Endothelial cell of umbilical vein (primary cell): ENCODE results near the gene MDP1. TPM values are rescaled to one million over a fixed set of nuclear protein-coding genes. Genes with fewer than 3 reads are reported as not detected.

ENCODE experiments used
- BruUV-seq: library from RNA; stranded (reverse); fragments of 400-500 nt; replicated peaks from 2 replicates; lab custom pipeline; 2021; lab: Mats Ljungman, UMichigan
- CTCF ChIA-PET: fragments of 300-600, 350-600 bp; sonication (Branson Sonifier 250); formaldehyde crosslinking; loops from one replicate; lab custom pipeline; 2021; ENCODE audit warnings: antibody characterized with exemption, inconsistent platforms; lab: Charles Lee
- POLR2A ChIA-PET: fragments of 300-600, 350-600 bp; sonication (Branson Sonifier 250); formaldehyde crosslinking; loops from one replicate; lab custom pipeline; 2021; ENCODE audit warnings: antibody characterized with exemption, inconsistent platforms; lab: Charles Lee
- DNase-seq: peaks from one replicate; pipeline ENCODE4 v3.0.0-alpha.2; 2011; ENCODE audit warnings: low read depth, low spot score
- FAIRE-seq: peaks from 2 replicates; lab custom pipeline; 2011; peaks lifted over from hg19 to GRCh38; lab: Jason Lieb, UNC
- H2AFZ ChIP-seq: 2 replicates; pipeline ENCODE4 v1.6.0; 2012; ENCODE audit warnings: low read depth, low read length, control low read depth, inconsistent platforms
- H3K27ac ChIP-seq: 2 replicates; pipeline ENCODE4 v1.5.1; 2011; ENCODE audit warnings: low read depth, mild to moderate bottlenecking, control low read depth, low read length, moderate library complexity; ENCODE audit not compliant: insufficient read depth
- H3K27me3 ChIP-seq, 2 experiments: 2 replicates each; pipeline versions ENCODE4 v1.6.0 to v1.6.1; 2011; ENCODE audit warnings: low read length in 2 of 2, mixed read lengths in 1 of 2; ENCODE audit not compliant: control insufficient read depth in 2 of 2, insufficient read depth in 2 of 2
- H3K36me3 ChIP-seq, 2 experiments: 2 replicates in 1 of 2; 3 replicates in 1 of 2; pipeline ENCODE4 v1.5.1; 2011; ENCODE audit warnings: low read length in 2 of 2, mild to moderate bottlenecking in 1 of 2, moderate library complexity in 1 of 2; ENCODE audit not compliant: control insufficient read depth in 2 of 2, insufficient read depth in 2 of 2; ENCODE audit errors: extremely low read depth in 1 of 2
- H3K4me1 ChIP-seq: 3 replicates; pipeline ENCODE4 v1.5.1; 2011; ENCODE audit warnings: mild to moderate bottlenecking, low read length; ENCODE audit not compliant: control insufficient read depth, insufficient read depth; ENCODE audit errors: extremely low read depth
- H3K4me2 ChIP-seq: 2 replicates; pipeline ENCODE4 v1.6.1; 2011; ENCODE audit warnings: low read length, control low read depth, mixed read lengths; ENCODE audit not compliant: insufficient read depth
- H3K4me3 ChIP-seq, 3 experiments: fragments of 200-600 bp in 1 of 3; sonication (generic), shearing (Covaris generic) in 1 of 3; replicated peaks in 1 of 3; 2 replicates each; pipeline ENCODE4 v1.5.1; 2011 to 2016; ENCODE audit warnings: control low read depth in 3 of 3, low read length in 3 of 3, mild to moderate bottlenecking in 2 of 3, inconsistent platforms in 1 of 3, low read depth in 1 of 3, moderate library complexity in 1 of 3; ENCODE audit not compliant: insufficient read depth in 1 of 3
- H3K79me2 ChIP-seq: 2 replicates; pipeline ENCODE4 v1.6.0; 2012; ENCODE audit warnings: low read length, inconsistent platforms; ENCODE audit not compliant: control insufficient read depth, insufficient read depth
- H3K9ac ChIP-seq: replicated peaks from 2 replicates; pipeline ENCODE3; 2011; ENCODE audit warnings: low read length, control low read depth; ENCODE audit not compliant: insufficient read depth; ENCODE audit errors: extremely low read depth
- H3K9me1 ChIP-seq: replicated peaks from 3 replicates; pipeline ENCODE4 v1.6.0; 2011; ENCODE audit warnings: mild to moderate bottlenecking, low read length; ENCODE audit not compliant: control insufficient read depth, insufficient read depth; ENCODE audit errors: extremely low read depth
- H3K9me3 ChIP-seq: replicated peaks from 2 replicates; pipeline ENCODE4 v1.5.1; 2012; ENCODE audit warnings: low read length, inconsistent platforms; ENCODE audit not compliant: control insufficient read depth, insufficient read depth
- H4K20me1 ChIP-seq: replicated peaks from 2 replicates; pipeline ENCODE3; 2011; ENCODE audit warnings: mild to moderate bottlenecking, low read length; ENCODE audit not compliant: control insufficient read depth, insufficient read depth; ENCODE audit errors: extremely low read depth
- CTCF ChIP-seq, 2 donors: IDR thresholded peaks; 1 replicate in 1 of 2; 2 replicates in 1 of 2; pipeline ENCODE4 v1.5.1; 2011; ENCODE audit warnings: low read length in 2 of 2, mild to moderate bottlenecking in 2 of 2, moderate library complexity in 2 of 2, control low read depth in 1 of 2, inconsistent platforms in 1 of 2, low read depth in 1 of 2; ENCODE audit not compliant: insufficient read depth in 1 of 2; ENCODE audit errors: extremely low read depth in 1 of 2
- EZH2 ChIP-seq: IDR thresholded peaks from 2 replicates; pipeline ENCODE4 v1.6.1; 2012; ENCODE audit warnings: borderline replicate concordance, low read depth, mild to moderate bottlenecking, moderate library complexity, low read length, inconsistent platforms; ENCODE audit not compliant: severe bottlenecking
- FOS ChIP-seq: IDR thresholded peaks from 2 replicates; pipeline ENCODE4 v1.6.1; 2011; ENCODE audit warnings: mild to moderate bottlenecking, low read length, moderate library complexity, borderline replicate concordance; ENCODE audit not compliant: insufficient read depth
- GATA2 ChIP-seq: IDR thresholded peaks from 2 replicates; pipeline ENCODE4 v1.7.0; 2011; ENCODE audit warnings: low read depth, mild to moderate bottlenecking, moderate library complexity, mixed read lengths, low read length; ENCODE audit not compliant: insufficient read length, insufficient read depth
- JUN ChIP-seq: IDR thresholded peaks from 2 replicates; pipeline ENCODE4 v1.6.1; 2011; ENCODE audit warnings: borderline replicate concordance, low read depth; ENCODE audit not compliant: insufficient read length, insufficient read depth
- MAX ChIP-seq: IDR thresholded peaks from 2 replicates; pipeline ENCODE4 v1.6.1; 2011; ENCODE audit not compliant: insufficient read depth, insufficient read length
- MYC ChIP-seq: IDR thresholded peaks from one replicate; pipeline ENCODE4 v1.6.1; 2011; ENCODE audit warnings: mild to moderate bottlenecking, low read depth, low read length
- POLR2A ChIP-seq: IDR thresholded peaks from 2 replicates; pipeline ENCODE4 v1.6.1; 2012; ENCODE audit warnings: low read depth, mild to moderate bottlenecking, control low read depth, low read length
- POLR2AphosphoS5 ChIP-seq: IDR thresholded peaks from 2 replicates; pipeline ENCODE4 v1.6.1; 2012; ENCODE audit warnings: low read depth, mild to moderate bottlenecking, control low read depth, low read length, moderate library complexity; ENCODE audit not compliant: insufficient read depth
- dilution Hi-C: fragments of 300-500 bp; cut with MboI; formaldehyde crosslinking; loops from one replicate; pipeline ENCODE4 v1.15.0; 2019; ENCODE audit warnings: low sequenced_read_pairs; ENCODE audit not compliant: extremely low pct_ligation_motif_present
- intact Hi-C: fragments of 100-400 bp; cut with micrococcal nuclease; formaldehyde crosslinking; loops from one replicate; pipeline ENCODE4 v1.10.0; 2022
- polyA plus RNA-seq, 4 experiments: library from polyadenylated mRNA; depleted of rRNA in 3 of 4; stranded (reverse) in 3 of 4; unstranded in 1 of 4; fragments of >200 nt; gene quantifications; 2 replicates each; pipeline versions ENCODE4 v1.2.1 to v1.2.3, GENCODE V29; 2011 to 2012; ENCODE audit warnings: missing spikeins in 1 of 4
- total RNA-seq: library from RNA; stranded (reverse); gene quantifications from 2 replicates; pipeline ENCODE4 v1.2.3, GENCODE V29; 2021

MDP1 gene
- total and polyA plus RNA-seq, 2 donors (not counting 3 experiments of a cell fraction or from before 2014, with no cell fraction given), result 8.1 to 22.7 TPM

DNA sequence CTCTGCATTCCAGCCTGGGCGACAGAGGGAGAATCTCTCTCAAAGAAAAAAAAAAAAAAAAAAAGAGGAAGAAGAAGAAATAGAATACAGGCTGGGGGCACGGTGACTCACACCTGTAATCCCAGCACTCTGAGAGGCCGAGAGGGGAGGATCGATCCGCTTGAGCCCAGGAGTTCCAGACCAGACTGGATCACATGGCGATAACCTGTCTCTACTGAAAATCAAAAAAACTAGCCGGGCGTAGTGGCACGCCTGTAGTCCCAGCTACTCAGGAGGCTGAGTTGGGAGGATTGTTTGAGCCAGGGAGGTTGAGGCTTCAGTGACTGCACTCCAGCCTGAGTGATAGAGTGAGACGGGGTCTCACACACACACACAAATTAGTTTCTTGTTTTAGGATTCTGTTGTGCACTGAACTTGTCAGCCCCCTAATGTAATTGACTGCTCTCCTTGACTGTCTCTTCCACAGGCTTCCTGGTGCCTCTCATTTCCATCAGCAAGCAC is 27.5 kb upstream of the MDP1 start:
- ChIA-PET POLR2A (interaction anchor here (0.7 to 2.3 kb wide), 7 partner anchors 19 to 56 kb away, joined by 3 to 19 read pairs (median 8); partner anchors contain the start of genes CHMP4A, DHRS1, MDP1 and NOP9), CTCF (interaction anchor here (0.6 to 13.0 kb wide), 22 partner anchors 9 to 193 kb away, joined by 3 to 199 read pairs (median 12); partner anchors contain the start of genes CHMP4A, CIDEB, DHRS1 and GMPR2)
- no peaks in the 10 kb centered on the region for H3K9me3 ChIP-seq
- H3K27me3 ChIP-seq, result no peaks in the 10 kb centered on the region
- BruUV-seq, result no TSS peak
- peak overlapping the region; percentile 96 for H3K9ac ChIP-seq
- peak overlapping the region in 2 of 3 experiments; percentile 22 to 67 for H3K4me3 ChIP-seq
- TF ChIP-seq GATA2 (no peak), FOS (no peak), MAX (no peak), POLR2A (no peak), JUN (no peak), CTCF (IDR thresholded peaks at IDR 0.05; ENCODE audit: extremely low read depth in 1 of 2, insufficient read depth in 1 of 2, low read depth in 1 of 2, low read length in 2 of 2) (no peak), MYC (no peak), EZH2 (no peak), POLR2AphosphoS5 (no peak)
- H3K27ac ChIP-seq, result peak overlapping the region; percentile 98
- H3K4me2 ChIP-seq, result peak overlapping the region; percentile 84
- FAIRE-seq, result peak; percentile 63
- H3K79me2 ChIP-seq, result peaks cover 22% of the 10 kb centered on the region
- H3K4me1 ChIP-seq, result peaks cover 30% of the 10 kb centered on the region
- dilution Hi-C loops, result no loop called here
- H3K9me1 ChIP-seq, result no peaks in the 10 kb centered on the region
- no peaks in the 10 kb centered on the region for H4K20me1 ChIP-seq
- intact Hi-C loops, result loop anchor here (1.0 to 2.0 kb wide), 4 partner anchors 28 to 123 kb away; partner anchors contain the start of gene RABGGTA
- H2AFZ ChIP-seq, result peak overlapping the region; percentile 67
- H3K36me3 ChIP-seq, result peaks cover 5 to 16% of the 10 kb centered on the region in 2 experiments
- DNase-seq, result no peak
